ENCODE data around the gene PEX14. TPM values are rescaled to one million over a fixed set of nuclear protein-coding genes. Genes with fewer than 3 reads are reported as not detected.
A peak's percentile ranks its signal among the peaks of the same experiment; 100 is the strongest.

The PEX14 gene
- total RNA-seq, 6 experiments from 2014 or later = 10.5 to 26.5 (median 16.5) TPM

GRCh38 chr1:10606064-10606463, 131.3 kb downstream of the PEX14 start:
- no peak for ATAC-seq
- H3K4me3 ChIP-seq = no peak overlapping the region
- WGBS (ENCODE audit: insufficient coverage, low coverage, low lambda C conversion rate, missing lambda C conversion rate) = 92% methylated on average over 2 of the region's 7 CpGs

GRCh38 chr1:10607228-10607627, 132.5 kb downstream of the PEX14 start:
- no peaks in the 10 kb centered on the region for H3K27me3 ChIP-seq
- intact Hi-C loops (cut with DNase I) = no loop called here
- H3K4me1 ChIP-seq = peaks cover 0 to 20% (median 5%) of the 10 kb centered on the region in 4 donors
- no peaks in the 10 kb centered on the region for H3K36me3 ChIP-seq
- no peak overlapping the region for H3K4me3 ChIP-seq
- WGBS (ENCODE audit: insufficient coverage, low coverage, low lambda C conversion rate, missing lambda C conversion rate) = 68% methylated on average over 3 of the region's 3 CpGs
- H3K27ac ChIP-seq = no peak overlapping the region
- H3K9me3 ChIP-seq = no peaks in the 10 kb centered on the region
- no peak for ATAC-seq
- no peak for DNase-seq
- TF ChIP-seq CTCF (IDR thresholded peaks at IDR 0.05) = no peak
- no peak for TF ChIP-seq POLR2A (IDR thresholded peaks at IDR 0.05)

More at GRCh38 chr1:10606064-10606463, 131.3 kb downstream of the PEX14 start:
- intact Hi-C loops (cut with DNase I) = no loop called here
- peaks cover 0 to 18% (median 5%) of the 10 kb centered on the region in 4 donors for H3K4me1 ChIP-seq
- TF ChIP-seq POLR2A (IDR thresholded peaks at IDR 0.05) (no peak), CTCF (IDR thresholded peaks at IDR 0.05) (no peak)
- no peaks in the 10 kb centered on the region for H3K9me3 ChIP-seq
- H3K27me3 ChIP-seq = no peaks in the 10 kb centered on the region
- H3K27ac ChIP-seq = no peak overlapping the region
- H3K36me3 ChIP-seq = no peaks in the 10 kb centered on the region
- no peak for DNase-seq

DNA sequence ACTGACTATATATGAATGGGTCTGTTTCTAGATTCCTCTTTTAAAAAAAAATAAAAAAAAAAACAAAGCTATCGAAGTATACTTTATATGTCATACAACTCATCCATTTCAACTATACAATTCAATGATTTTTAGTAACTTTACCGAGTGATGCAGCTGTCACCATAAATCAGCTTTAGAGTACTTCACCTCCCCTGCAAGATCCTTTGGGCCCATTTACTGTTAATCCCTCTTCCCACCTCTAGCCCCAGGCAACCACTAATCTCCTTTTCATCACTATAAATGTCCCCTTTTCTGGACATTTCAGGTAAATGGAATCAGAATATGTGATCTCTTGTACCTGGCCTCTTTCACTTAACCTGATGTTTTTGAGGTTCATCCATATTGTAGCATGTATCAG, 133.9 kb downstream of the PEX14 start:
- no peaks in the 10 kb centered on the region for H3K27me3 ChIP-seq
- WGBS (ENCODE audit: insufficient coverage, low coverage, low lambda C conversion rate, missing lambda C conversion rate) = 100% methylated on average over 2 of the region's 2 CpGs

GRCh38 chr1:10610901-10611600, 136.3 kb downstream of the PEX14 start:
- no peak for DNase-seq
- no peak overlapping the region for H3K27ac ChIP-seq
- H3K27me3 ChIP-seq = no peaks in the 10 kb centered on the region
- H3K4me3 ChIP-seq = no peak overlapping the region
- intact Hi-C loops (cut with DNase I) = no loop called here
- H3K9me3 ChIP-seq = no peaks in the 10 kb centered on the region
- TF ChIP-seq CTCF (IDR thresholded peaks at IDR 0.05) = no peak
- TF ChIP-seq POLR2A (IDR thresholded peaks at IDR 0.05) = no peak
- WGBS (ENCODE audit: insufficient coverage, low coverage, low lambda C conversion rate, missing lambda C conversion rate) = 29% methylated on average over 5 of the region's 6 CpGs
- no peaks in the 10 kb centered on the region for H3K36me3 ChIP-seq
- ATAC-seq = peak; percentile 55 to 74 (median 66)
- peaks cover 0 to 10% (median 3%) of the 10 kb centered on the region in 4 donors for H3K4me1 ChIP-seq

More for the DNA sequence above, 133.9 kb downstream of the PEX14 start:
- no peaks in the 10 kb centered on the region for H3K36me3 ChIP-seq
- H3K4me1 ChIP-seq = peaks cover 0 to 10% (median 3%) of the 10 kb centered on the region in 4 donors
- TF ChIP-seq CTCF (IDR thresholded peaks at IDR 0.05) (no peak), POLR2A (IDR thresholded peaks at IDR 0.05) (no peak)
- ATAC-seq (no peak), DNase-seq (no peak)
- H3K4me3 ChIP-seq = no peak overlapping the region
- no peaks in the 10 kb centered on the region for H3K9me3 ChIP-seq
- no peak overlapping the region for H3K27ac ChIP-seq
- intact Hi-C loops (cut with DNase I) = no loop called here
